NT2/D1 (cell line): ENCODE results near the gene PHLDA2.

Experiments used
- SUZ12 ChIP-seq: IDR thresholded peaks from 2 replicates; pipeline ENCODE4 v1.6.1; 2011; ENCODE audit not compliant: insufficient read length, insufficient read depth; ENCODE audit errors: extremely low read depth
- YY1 ChIP-seq: IDR thresholded peaks from 2 replicates; pipeline ENCODE4 v1.6.1; 2011; ENCODE audit not compliant: insufficient read length, insufficient read depth
- ZNF274 ChIP-seq: IDR thresholded peaks from 2 replicates; pipeline ENCODE4 v1.6.1; 2011; ENCODE audit warnings: mild to moderate bottlenecking, low read depth, low read length

- no peak for TF ChIP-seq YY1
- TF ChIP-seq SUZ12 = no peak
- TF ChIP-seq ZNF274 = no peak
Measured at GRCh38 chr11:2921261-2921660, 8.0 kb downstream of the PHLDA2 start.
